ENCODE results near the gene GADD45B. TPM values are rescaled to one million over a fixed set of nuclear protein-coding genes. Genes with fewer than 3 reads are reported as not detected.
"Not testable (repeated sequence)": the region's sequence is repeated elsewhere in the genome, so short reads cannot be mapped to it uniquely, and the experiment has no call there.

The GADD45B gene
- total RNA-seq, 2 experiments from 2014 or later, result 52.2 to 54.3 TPM

- no peak for DNase-seq
- Mint-ChIP-seq H3K36me3 (ENCODE audit: low read depth) (peaks cover 3% of the 10 kb centered on the region), H3K9me3 (no peaks in the 10 kb centered on the region), H3K27ac (no peak overlapping the region), H3K4me3 (peak overlapping the region; percentile 95), H3K4me1 (peaks cover 17% of the 10 kb centered on the region), H3K27me3 (no peaks in the 10 kb centered on the region)
- POLR2A ChIA-PET, result interaction anchor here (0.8 to 6.7 kb wide), 9 partner anchors 8 to 158 kb away, joined by 3 to 57 read pairs (median 4); partner anchors contain the start of gene GADD45B
- CTCF ChIA-PET, result interaction anchor here (0.9 to 3.8 kb wide), 7 partner anchors 81 to 174 kb away, joined by 3 to 16 read pairs (median 3); no protein-coding TSS in a partner anchor
Measured at GRCh38 chr19:2462635-2463421, 13.1 kb upstream of the GADD45B start.

GRCh38 chr19:2463694-2464093, 12.2 kb upstream of the GADD45B start:
- H3K9me3 Mint-ChIP-seq; H3K27me3 Mint-ChIP-seq; H3K36me3 Mint-ChIP-seq (ENCODE audit: low read depth); DNase-seq; H3K27ac Mint-ChIP-seq: not testable (repeated sequence)
- ChIA-PET POLR2A (interaction anchor here (6.7 kb wide), 1 partner anchor 13 kb away, joined by 57 read pairs; the partner anchor contains the start of gene GADD45B), CTCF (interaction anchor here (0.9 to 3.8 kb wide), 3 partner anchors 147 to 173 kb away, joined by 3 to 16 read pairs (median 3); no protein-coding TSS in a partner anchor)
- H3K4me1 Mint-ChIP-seq, result peaks cover 19% of the 10 kb centered on the region
- H3K4me3 Mint-ChIP-seq, result peak overlapping the region; percentile 39

- H3K27me3 Mint-ChIP-seq, result no peaks in the 10 kb centered on the region
- ChIA-PET CTCF (interaction anchor here (1.0 to 1.5 kb wide), 2 partner anchors 147 to 173 kb away, joined by 3 read pairs; no protein-coding TSS in a partner anchor), POLR2A (interaction anchor here (6.7 kb wide), 1 partner anchor 13 kb away, joined by 57 read pairs; the partner anchor contains the start of gene GADD45B)
- peaks cover 3% of the 10 kb centered on the region for H3K36me3 Mint-ChIP-seq (ENCODE audit: low read depth)
- H3K27ac Mint-ChIP-seq, result no peak overlapping the region
- DNase-seq, result no peak
- peaks cover 25% of the 10 kb centered on the region for H3K4me1 Mint-ChIP-seq
- H3K9me3 Mint-ChIP-seq, result no peaks in the 10 kb centered on the region
- H3K4me3 Mint-ChIP-seq, result no peak overlapping the region
Measured at GRCh38 chr19:2464389-2464788, 11.5 kb upstream of the GADD45B start.

- ChIA-PET CTCF (interaction anchor here (1.8 to 6.9 kb wide), 2 partner anchors 144 to 150 kb away, joined by 6 to 82 read pairs; no protein-coding TSS in a partner anchor), POLR2A (interaction anchor here (0.7 kb wide), 1 partner anchor 165 kb away, joined by 3 read pairs; no protein-coding TSS in a partner anchor)
- H3K27me3 Mint-ChIP-seq, result peaks cover 3% of the 10 kb centered on the region
- no peak overlapping the region for H3K27ac Mint-ChIP-seq
- no peaks in the 10 kb centered on the region for H3K9me3 Mint-ChIP-seq
- no peak for DNase-seq
- no peaks in the 10 kb centered on the region for H3K36me3 Mint-ChIP-seq (ENCODE audit: low read depth)
- peaks cover 13% of the 10 kb centered on the region for H3K4me1 Mint-ChIP-seq
- no peak overlapping the region for H3K4me3 Mint-ChIP-seq
Measured at GRCh38 chr19:2468596-2468995, 7.3 kb upstream of the GADD45B start.

- no peaks in the 10 kb centered on the region for H3K9me3 Mint-ChIP-seq
- ChIA-PET CTCF (interaction anchor here (0.9 to 6.9 kb wide), 3 partner anchors 130 to 149 kb away, joined by 3 to 82 read pairs (median 6); no protein-coding TSS in a partner anchor), POLR2A (interaction anchor here (1.0 kb wide), 1 partner anchor 142 kb away, joined by 4 read pairs; no protein-coding TSS in a partner anchor)
- no peak overlapping the region for H3K4me3 Mint-ChIP-seq
- H3K4me1 Mint-ChIP-seq, result peaks cover 16% of the 10 kb centered on the region
- H3K27me3 Mint-ChIP-seq, result peaks cover 3% of the 10 kb centered on the region
- H3K27ac Mint-ChIP-seq, result no peak overlapping the region
- peak; percentile 40 for DNase-seq
- H3K36me3 Mint-ChIP-seq (ENCODE audit: low read depth), result no peaks in the 10 kb centered on the region
Measured at GRCh38 chr19:2469102-2469914, 6.6 kb upstream of the GADD45B start.

GRCh38 chr19:2469915-2470200, 6.1 kb upstream of the GADD45B start:
- not testable (repeated sequence) for H3K9me3 Mint-ChIP-seq; DNase-seq; H3K27me3 Mint-ChIP-seq; H3K4me3 Mint-ChIP-seq; H3K27ac Mint-ChIP-seq; H3K36me3 Mint-ChIP-seq (ENCODE audit: low read depth)
- peaks cover 16% of the 10 kb centered on the region for H3K4me1 Mint-ChIP-seq
- POLR2A ChIA-PET, result interaction anchor here (0.6 to 1.0 kb wide), 2 partner anchors 141 to 152 kb away, joined by 3 to 4 read pairs; no protein-coding TSS in a partner anchor
- CTCF ChIA-PET, result interaction anchor here (0.6 to 6.9 kb wide), 4 partner anchors 129 to 191 kb away, joined by 3 to 82 read pairs (median 3); no protein-coding TSS in a partner anchor

GRCh38 chr19:2474232-2475017, 1.5 kb upstream of the GADD45B start:
- peaks cover 3% of the 10 kb centered on the region for H3K27me3 Mint-ChIP-seq

GRCh38 chr19:2475018-2475701, 767 bp upstream of the GADD45B start:
- CTCF ChIA-PET, result interaction anchor here (0.6 to 4.2 kb wide), 22 partner anchors 17 to 320 kb away, joined by 3 to 130 read pairs (median 6); partner anchors contain the start of gene LMNB2
- H3K4me1 Mint-ChIP-seq, result peaks cover 21% of the 10 kb centered on the region
- DNase-seq, result peak; percentile 64
- peak overlapping the region; percentile 76 for H3K4me3 Mint-ChIP-seq
- POLR2A ChIA-PET, result interaction anchor here (0.6 to 7.1 kb wide), 40 partner anchors 10 to 443 kb away, joined by 3 to 220 read pairs (median 10); partner anchors contain the start of genes LMNB2, LSM7, PLEKHJ1 and SPPL2B
- H3K36me3 Mint-ChIP-seq (ENCODE audit: low read depth), result peaks cover 27% of the 10 kb centered on the region
- no peaks in the 10 kb centered on the region for H3K9me3 Mint-ChIP-seq
- H3K27me3 Mint-ChIP-seq, result peaks cover 3% of the 10 kb centered on the region
- peak overlapping the region; percentile 64 for H3K27ac Mint-ChIP-seq

More at GRCh38 chr19:2474232-2475017, 1.5 kb upstream of the GADD45B start:
- no peak overlapping the region for H3K27ac Mint-ChIP-seq
- H3K4me1 Mint-ChIP-seq, result peaks cover 19% of the 10 kb centered on the region
- H3K9me3 Mint-ChIP-seq, result no peaks in the 10 kb centered on the region
- CTCF ChIA-PET, result interaction anchor here (0.6 to 6.9 kb wide), 13 partner anchors 17 to 319 kb away, joined by 3 to 130 read pairs (median 6); partner anchors contain the start of gene LMNB2
- peak; percentile 88 for DNase-seq
- H3K4me3 Mint-ChIP-seq, result peak overlapping the region; percentile 76
- POLR2A ChIA-PET, result interaction anchor here (0.7 to 7.1 kb wide), 10 partner anchors 11 to 163 kb away, joined by 5 to 220 read pairs (median 38); partner anchors contain the start of gene TIMM13
- H3K36me3 Mint-ChIP-seq (ENCODE audit: low read depth), result peaks cover 27% of the 10 kb centered on the region

GRCh38 chr19:2476451-2477140, 669 bp downstream of the GADD45B start:
- Mint-ChIP-seq H3K4me3 (peak overlapping the region; percentile 89), H3K9me3 (no peaks in the 10 kb centered on the region), H3K27ac (peak overlapping the region; percentile 83), H3K27me3 (peaks cover 3% of the 10 kb centered on the region), H3K36me3 (ENCODE audit: low read depth) (peaks cover 27% of the 10 kb centered on the region), H3K4me1 (peaks cover 22% of the 10 kb centered on the region)
- ChIA-PET POLR2A (interaction anchor here (0.6 to 7.1 kb wide), 59 partner anchors 8 to 474 kb away, joined by 3 to 220 read pairs (median 6); partner anchors contain the start of genes AP3D1, LMNB2, LSM7 and PLEKHJ1), CTCF (interaction anchor here (0.8 to 4.2 kb wide), 24 partner anchors 16 to 161 kb away, joined by 3 to 130 read pairs (median 6); partner anchors contain the start of gene LMNB2)
- peak; percentile 69 for DNase-seq

GRCh38 chr19:2477141-2477710, 1.3 kb downstream of the GADD45B start:
- CTCF ChIA-PET, result interaction anchor here (0.8 to 4.2 kb wide), 14 partner anchors 15 to 160 kb away, joined by 3 to 130 read pairs (median 10); no protein-coding TSS in a partner anchor
- Mint-ChIP-seq H3K27me3 (peaks cover 3% of the 10 kb centered on the region), H3K4me3 (peak overlapping the region; percentile 89)

More at GRCh38 chr19:2477141-2477710, 1.3 kb downstream of the GADD45B start:
- H3K36me3 Mint-ChIP-seq (ENCODE audit: low read depth), result peaks cover 27% of the 10 kb centered on the region
- H3K9me3 Mint-ChIP-seq, result no peaks in the 10 kb centered on the region
- POLR2A ChIA-PET, result interaction anchor here (0.7 to 7.1 kb wide), 45 partner anchors 8 to 308 kb away, joined by 3 to 220 read pairs (median 9); partner anchors contain the start of genes LMNB2, LSM7, PLEKHJ1 and SPPL2B
- DNase-seq, result peak; percentile 53
- peak overlapping the region; percentile 83 for H3K27ac Mint-ChIP-seq
- peaks cover 22% of the 10 kb centered on the region for H3K4me1 Mint-ChIP-seq

All from activated CD4-positive, alpha-beta memory T cell treated with anti-CD3 and anti-CD28 coated beads, Interleukin-2, amount 10 ng/mL, durations not matched to agents 7 days and 5 days (primary cell).